Activated B cell treated with CpG ODN at 0.5 μM for 24 hours (primary cell): ENCODE results near the gene VWA8. TPM values are rescaled to one million over a fixed set of nuclear protein-coding genes. Genes with fewer than 3 reads are reported as not detected.
"Not testable (repeated sequence)": the region's sequence is repeated elsewhere in the genome, so short reads cannot be mapped to it uniquely, and the experiment has no call there.

Experiments used
- ATAC-seq: fragments of 200-7000 bp; cut with Tn5 transposase; one replicate; pipeline ENCODE4 v1.10.0; 2021; ENCODE audit warnings: low read depth, mild to moderate bottlenecking, moderate library complexity
- CTCF ChIA-PET: fragments of 350-600 bp; sonication (Branson Sonifier 250); formaldehyde crosslinking; loops from one replicate; lab custom pipeline; 2021; ENCODE audit warnings: antibody characterized with exemption; lab: Charles Lee
- POLR2A ChIA-PET: fragments of 350-600 bp; sonication (Branson Sonifier 250); formaldehyde crosslinking; loops from one replicate; lab custom pipeline; 2021; ENCODE audit warnings: antibody characterized with exemption; lab: Charles Lee
- DNase-seq: peaks from one replicate; pipeline ENCODE4 v3.0.0; 2022
- H3K27ac Mint-ChIP-seq: one replicate; pipeline ENCODE4 v1.8.0; 2020; ENCODE audit warnings: mixed read lengths
- H3K27me3 Mint-ChIP-seq: one replicate; pipeline ENCODE4 v1.8.0; 2021; ENCODE audit warnings: mixed read lengths
- H3K36me3 Mint-ChIP-seq: one replicate; pipeline ENCODE4 v1.8.0; 2021; ENCODE audit warnings: low read depth, mixed read lengths
- H3K4me1 Mint-ChIP-seq: one replicate; pipeline ENCODE4 v1.8.0; 2021; ENCODE audit warnings: mixed read lengths
- H3K4me3 Mint-ChIP-seq: one replicate; pipeline ENCODE4 v1.8.0; 2020; ENCODE audit warnings: mild to moderate bottlenecking, mixed read lengths
- H3K9me3 Mint-ChIP-seq: one replicate; pipeline ENCODE4 v1.8.0; 2020; ENCODE audit warnings: mixed read lengths
- CTCF ChIP-seq: fragments of 200-600 bp; IDR thresholded peaks from one replicate; pipeline ENCODE4 v1.8.0; 2022; ENCODE audit warnings: antibody characterized with exemption, mild to moderate bottlenecking
- intact Hi-C: fragments of 100-400 bp; cut with micrococcal nuclease; formaldehyde crosslinking; loops from one replicate; pipeline ENCODE4 v1.15.1; 2024
- total RNA-seq: library from RNA; stranded (reverse); gene quantifications from 2 replicates; pipeline ENCODE4 v1.2.3, GENCODE V29; 2022

VWA8 gene
- total RNA-seq, 1 donor from 2014 or later: 21.7 TPM

GRCh38 chr13:41641961-41642360 lies 318.9 kb downstream of the VWA8 start:
- Mint-ChIP-seq H3K9me3 (no peaks in the 10 kb centered on the region), H3K4me1 (no peaks in the 10 kb centered on the region), H3K4me3 (no peak overlapping the region), H3K27me3 (peaks cover 4% of the 10 kb centered on the region), H3K27ac (no peak overlapping the region), H3K36me3 (peaks cover 8% of the 10 kb centered on the region)
- ChIA-PET POLR2A (no interaction called here), CTCF (no interaction called here)
- no peak for DNase-seq
- intact Hi-C loops: no loop called here
- TF ChIP-seq CTCF: no peak
- no peak for ATAC-seq

- no peak for TF ChIP-seq CTCF
- Mint-ChIP-seq H3K27me3 (no peaks in the 10 kb centered on the region), H3K36me3 (peaks cover 8% of the 10 kb centered on the region), H3K9me3 (no peaks in the 10 kb centered on the region), H3K4me1 (no peaks in the 10 kb centered on the region), H3K4me3 (no peak overlapping the region), H3K27ac (no peak overlapping the region)
- ChIA-PET POLR2A (no interaction called here), CTCF (no interaction called here)
- ATAC-seq: no peak
- no peak for DNase-seq
- intact Hi-C loops: no loop called here
These were observed 319.5 kb downstream of the VWA8 start for GRCh38 chr13:41641429-41641828.

GRCh38 chr13:41639955-41640780 lies 320.7 kb downstream of the VWA8 start:
- Mint-ChIP-seq H3K27ac (no peak overlapping the region), H3K4me1 (no peaks in the 10 kb centered on the region), H3K9me3 (no peaks in the 10 kb centered on the region), H3K36me3 (peaks cover 8% of the 10 kb centered on the region), H3K27me3 (no peaks in the 10 kb centered on the region), H3K4me3 (no peak overlapping the region)
- DNase-seq (no peak), ATAC-seq (no peak)
- CTCF ChIA-PET: no interaction called here
- TF ChIP-seq CTCF: no peak
- POLR2A ChIA-PET: no interaction called here
- intact Hi-C loops: no loop called here

- Mint-ChIP-seq H3K9me3 (no peaks in the 10 kb centered on the region), H3K27me3 (no peaks in the 10 kb centered on the region), H3K4me3 (no peak overlapping the region), H3K27ac (no peak overlapping the region), H3K36me3 (peaks cover 8% of the 10 kb centered on the region), H3K4me1 (no peaks in the 10 kb centered on the region)
- no peak for TF ChIP-seq CTCF
- no peak for ATAC-seq
- ChIA-PET POLR2A (no interaction called here), CTCF (no interaction called here)
- no peak for DNase-seq
- intact Hi-C loops: no loop called here
These were observed 321.5 kb downstream of the VWA8 start for GRCh38 chr13:41639237-41639904.

GRCh38 chr13:41637586-41637985 lies 323.3 kb downstream of the VWA8 start:
- H3K9me3 Mint-ChIP-seq: no peaks in the 10 kb centered on the region
- no peak for TF ChIP-seq CTCF
- no peak overlapping the region for H3K4me3 Mint-ChIP-seq
- POLR2A ChIA-PET: no interaction called here
- DNase-seq: no peak
- intact Hi-C loops: no loop called here
- no peak for ATAC-seq
- H3K36me3 Mint-ChIP-seq: peaks cover 8% of the 10 kb centered on the region
- no peak overlapping the region for H3K27ac Mint-ChIP-seq
- H3K27me3 Mint-ChIP-seq: no peaks in the 10 kb centered on the region
- CTCF ChIA-PET: interaction anchor here (0.7 kb wide), 1 partner anchor 52 kb away, joined by 3 read pairs; no protein-coding TSS in a partner anchor
- no peaks in the 10 kb centered on the region for H3K4me1 Mint-ChIP-seq

GRCh38 chr13:41637032-41637431 lies 323.9 kb downstream of the VWA8 start:
- DNase-seq, H3K9me3 Mint-ChIP-seq, H3K27me3 Mint-ChIP-seq, intact Hi-C loops, H3K36me3 Mint-ChIP-seq, ATAC-seq, H3K4me3 Mint-ChIP-seq, POLR2A ChIA-PET, H3K27ac Mint-ChIP-seq, H3K4me1 Mint-ChIP-seq, CTCF ChIA-PET: not testable (repeated sequence)

GRCh38 chr13:41636590-41636989 lies 324.3 kb downstream of the VWA8 start:
- H3K4me3 Mint-ChIP-seq, ATAC-seq, CTCF ChIA-PET, H3K4me1 Mint-ChIP-seq, intact Hi-C loops, DNase-seq, H3K27ac Mint-ChIP-seq, H3K9me3 Mint-ChIP-seq, POLR2A ChIA-PET, H3K27me3 Mint-ChIP-seq, H3K36me3 Mint-ChIP-seq: not testable (repeated sequence)
